GM18520 (cell line): ENCODE data around the gene CASP7.
"Not testable (repeated sequence)": the region's sequence is repeated elsewhere in the genome, so short reads cannot be mapped to it uniquely, and the experiment has no call there.

Source experiments
- ATAC-seq: cut with Tn5 transposase; IDR thresholded peaks from one replicate; pipeline ENCODE4 v1.9.1; 2021; ENCODE audit not compliant: unreplicated experiment

The CASP7 gene

DNA sequence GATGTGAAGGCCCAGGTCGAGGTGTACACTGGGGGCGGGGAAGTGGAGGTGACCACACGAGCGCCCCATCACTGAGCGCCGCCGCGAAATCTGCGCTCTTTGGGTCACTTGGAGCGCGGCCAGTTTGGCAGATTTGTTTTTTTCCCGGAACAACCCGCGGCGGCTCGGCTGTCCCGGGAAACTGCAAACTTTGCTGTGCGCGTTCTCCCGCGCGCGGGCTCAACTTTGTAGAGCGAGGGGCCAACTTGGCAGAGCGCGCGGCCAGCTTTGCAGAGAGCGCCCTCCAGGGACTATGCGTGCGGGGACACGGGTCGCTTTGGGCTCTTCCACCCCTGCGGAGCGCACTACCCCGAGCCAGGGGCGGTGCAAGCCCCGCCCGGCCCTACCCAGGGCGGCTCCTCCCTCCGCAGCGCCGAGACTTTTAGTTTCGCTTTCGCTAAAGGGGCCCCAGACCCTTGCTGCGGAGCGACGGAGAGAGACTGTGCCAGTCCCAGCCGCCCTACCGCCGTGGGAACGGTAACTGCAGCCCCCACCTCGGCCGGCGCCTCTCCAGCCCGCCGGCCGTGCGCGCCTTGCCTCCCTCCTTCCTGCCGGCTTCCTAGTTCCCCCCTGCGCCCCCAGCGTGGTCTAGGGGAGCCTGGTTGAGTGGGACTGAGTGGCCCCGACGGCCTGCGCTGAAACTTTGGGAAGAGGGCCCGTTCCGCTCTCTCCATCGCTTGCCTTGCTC lies at the start of gene CASP7:
Gene CASP7, plus strand, starts transcription at position 450 of the 727 bp plus-strand sequence. CDS start 17,582 bp downstream, outside the sequence.
- peak; percentile 46 for ATAC-seq

DNA sequence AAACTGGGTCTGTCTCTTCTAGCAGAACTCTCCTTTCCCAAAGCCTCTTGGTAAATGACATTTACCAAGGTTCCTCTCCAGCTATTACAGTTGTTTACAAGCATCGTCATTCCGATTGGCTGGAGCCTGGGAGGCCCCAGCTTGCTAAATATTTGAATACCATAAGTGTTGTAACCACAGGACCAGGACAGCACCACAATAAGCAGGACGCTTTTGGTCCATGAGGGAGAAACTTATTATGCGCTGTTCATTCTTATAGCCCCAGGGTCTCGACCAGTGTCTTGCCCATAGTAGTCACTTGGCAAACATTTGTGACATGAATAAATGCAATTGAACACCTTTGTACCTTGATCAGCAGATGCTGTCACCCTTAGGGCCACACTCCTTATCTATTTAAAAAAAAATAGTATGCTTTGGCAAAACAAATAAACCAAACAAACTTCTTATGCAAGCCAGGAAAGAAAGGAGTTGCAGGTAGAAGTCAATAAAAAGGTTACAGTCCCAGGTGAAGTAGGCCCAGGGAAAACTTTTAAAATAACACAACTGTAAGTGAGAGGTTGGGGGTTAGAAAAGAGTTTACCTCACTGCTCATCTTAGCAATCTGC lies 48.7 kb upstream of the CASP7 start:
- no peak for ATAC-seq

DNA sequence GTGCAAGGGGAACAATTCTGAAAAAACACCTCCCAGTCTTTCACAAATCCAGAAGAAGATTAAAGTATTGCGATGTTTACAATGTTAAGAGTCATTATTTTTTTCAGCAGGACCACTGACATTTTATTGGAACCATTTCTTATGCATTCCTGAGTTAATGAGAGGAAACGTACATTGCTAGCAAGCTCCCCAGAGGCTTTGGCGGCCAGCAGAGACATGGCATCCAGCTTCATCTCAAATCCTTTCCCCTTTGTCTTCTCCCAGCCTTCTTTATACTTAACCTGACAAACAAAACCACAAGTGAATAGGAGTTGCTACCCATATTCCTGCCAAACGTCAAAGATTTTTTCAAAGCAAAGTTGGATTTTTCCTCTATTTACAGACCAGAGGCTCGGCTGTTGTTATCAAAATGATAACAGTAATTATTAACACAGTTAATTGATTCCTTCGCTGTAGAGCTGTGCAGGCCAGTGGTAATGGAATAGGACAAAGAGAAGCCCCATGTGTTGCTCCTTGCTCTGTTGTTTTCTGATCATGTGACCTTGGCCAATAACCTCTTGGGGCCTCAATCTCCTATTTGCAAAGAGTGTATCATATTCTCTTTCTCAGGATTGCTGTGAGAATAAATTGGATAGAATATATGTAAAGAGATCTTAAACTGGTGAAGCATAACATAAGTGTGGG lies 47.9 kb upstream of the CASP7 start:
- ATAC-seq, result no peak

DNA sequence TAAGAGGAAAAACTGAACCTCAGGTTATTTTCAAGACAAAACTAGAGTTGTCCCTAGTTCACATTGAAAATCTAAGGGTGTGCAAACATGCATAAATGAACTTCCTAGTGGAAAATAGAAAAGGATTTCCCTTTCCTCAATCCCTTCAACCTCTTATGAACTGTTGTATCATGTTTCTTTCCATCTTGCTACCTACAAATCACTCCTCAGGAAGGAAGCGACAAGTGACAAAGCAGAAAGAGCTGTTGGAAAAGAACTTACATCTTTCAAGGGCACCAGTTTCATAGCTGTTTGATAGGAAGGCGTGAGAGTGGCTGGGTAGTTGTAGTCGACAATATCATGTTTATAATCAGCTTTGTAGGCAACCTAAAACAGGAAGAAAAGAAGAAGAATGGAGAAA lies 39.7 kb upstream of the CASP7 start:
- ATAC-seq, result no peak

DNA sequence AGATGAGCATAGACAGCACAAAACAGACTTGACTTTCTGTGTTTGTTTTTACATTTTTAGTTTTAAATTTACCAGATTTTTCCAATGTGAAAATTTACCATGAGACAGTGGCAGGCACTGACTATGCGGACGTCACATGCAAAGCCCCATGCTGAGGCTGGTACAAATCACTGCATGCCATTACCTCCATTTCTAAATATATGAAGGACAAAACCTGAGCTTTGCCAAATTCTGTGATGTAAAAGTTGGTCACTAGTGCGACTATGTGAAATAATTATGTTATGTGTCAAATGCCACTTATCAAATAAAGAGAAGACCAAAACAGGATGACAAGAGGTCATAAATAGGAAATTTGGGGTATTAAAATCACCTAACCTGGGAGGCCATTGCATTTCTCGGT lies 38.0 kb upstream of the CASP7 start:
- ATAC-seq, result no peak

DNA sequence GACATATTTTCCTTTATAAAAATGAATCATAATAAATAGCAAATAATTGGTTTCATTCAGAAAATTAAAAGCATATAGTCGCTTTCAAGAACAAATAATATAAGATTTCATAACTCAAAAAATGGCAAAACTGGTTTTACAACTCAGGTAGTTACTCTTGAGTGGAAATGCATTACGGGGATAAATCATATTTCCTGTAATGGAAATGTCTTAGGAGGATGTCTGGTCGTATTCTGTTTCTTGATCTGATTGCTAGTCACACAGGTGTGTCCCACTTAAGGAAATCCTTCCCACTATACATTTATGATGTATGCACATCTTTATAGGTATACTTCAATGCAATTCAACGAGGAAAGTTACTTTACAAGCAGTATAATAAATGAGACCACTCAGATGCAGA lies 36.5 kb upstream of the CASP7 start:
- ATAC-seq, result no peak

DNA sequence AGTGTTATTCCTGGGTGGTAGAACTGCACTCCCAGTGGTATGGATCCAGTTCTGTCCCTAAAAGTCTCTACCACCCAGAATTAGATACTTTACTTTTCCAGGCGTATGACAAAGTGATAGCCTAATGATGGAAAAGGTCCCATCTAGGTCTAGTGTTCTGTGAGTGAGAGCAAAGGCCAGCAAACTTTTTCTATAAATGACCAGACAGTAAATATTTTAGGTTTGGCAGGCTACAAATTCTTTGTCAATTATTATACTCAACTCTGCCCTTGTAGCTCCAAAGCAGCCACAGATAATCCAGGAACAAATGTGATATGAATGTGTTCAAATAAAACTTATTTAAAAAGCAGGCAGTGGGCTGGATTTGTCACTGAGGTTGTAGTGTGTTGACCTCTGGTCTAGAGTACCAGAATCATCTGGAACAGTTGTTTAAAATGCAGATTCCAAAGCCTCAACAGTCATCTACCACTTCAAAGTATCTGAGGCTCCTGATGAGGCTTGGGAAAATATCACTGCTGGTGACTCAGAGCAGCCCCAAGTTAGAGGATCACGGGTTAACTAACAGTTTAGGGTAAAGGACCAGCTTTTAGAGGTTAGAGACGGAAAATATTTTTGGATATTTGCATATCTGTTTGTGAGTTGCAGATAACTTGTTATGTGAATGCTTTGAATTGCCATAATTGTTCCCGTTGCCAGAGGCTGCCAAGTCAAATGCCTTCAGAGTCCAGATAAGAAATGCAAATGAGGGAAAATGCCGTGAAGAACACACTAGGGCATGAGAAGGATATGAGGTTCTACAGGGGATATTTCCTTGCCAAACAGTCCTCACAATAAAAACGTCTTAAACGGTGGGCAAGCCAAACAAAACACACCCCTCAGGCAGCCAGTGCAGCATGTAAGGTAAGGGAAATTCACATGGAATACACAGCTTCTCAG lies 35.3 kb upstream of the CASP7 start:
- no peak for ATAC-seq

DNA sequence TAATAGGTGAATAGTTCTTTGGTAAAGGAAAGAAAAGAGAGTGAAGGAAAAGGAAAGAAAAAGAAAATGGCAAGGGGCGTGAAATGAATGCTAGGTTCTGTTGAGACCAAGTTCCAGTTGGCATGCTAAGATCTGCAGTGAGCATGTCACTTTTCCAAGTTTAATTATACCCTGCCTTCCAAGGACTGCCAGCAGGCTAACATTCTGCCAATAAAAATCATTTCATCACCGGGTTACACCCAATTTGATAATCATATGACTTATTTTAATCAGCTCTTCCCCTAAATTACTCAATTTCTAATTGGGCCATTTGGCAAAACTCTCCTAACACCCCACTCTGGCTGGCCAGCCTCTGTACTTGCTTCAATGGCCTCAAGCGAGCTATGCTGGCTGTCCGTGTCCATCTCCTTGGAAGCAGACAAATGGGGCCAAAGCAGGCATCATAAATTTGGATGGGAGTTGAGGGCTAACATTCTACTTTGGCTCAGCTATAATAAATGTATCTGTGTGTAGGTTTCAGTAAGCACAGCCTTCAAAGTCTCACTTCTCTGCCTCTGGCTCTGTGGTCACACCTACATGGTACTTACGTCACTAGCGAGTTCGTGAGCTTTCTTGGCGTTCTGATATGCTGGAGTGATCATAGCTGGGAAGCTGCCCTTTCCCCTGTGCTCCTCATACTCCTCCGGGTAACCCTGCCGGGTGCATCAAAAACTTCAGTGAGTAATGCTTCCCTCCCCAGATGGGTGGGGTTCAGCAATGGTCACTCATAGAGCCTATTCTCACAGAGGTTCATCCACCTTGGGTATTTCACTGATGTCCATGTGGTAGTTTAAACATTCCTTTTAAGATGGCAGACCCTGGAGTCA lies 33.1 kb upstream of the CASP7 start:
- ATAC-seq, result no peak

DNA sequence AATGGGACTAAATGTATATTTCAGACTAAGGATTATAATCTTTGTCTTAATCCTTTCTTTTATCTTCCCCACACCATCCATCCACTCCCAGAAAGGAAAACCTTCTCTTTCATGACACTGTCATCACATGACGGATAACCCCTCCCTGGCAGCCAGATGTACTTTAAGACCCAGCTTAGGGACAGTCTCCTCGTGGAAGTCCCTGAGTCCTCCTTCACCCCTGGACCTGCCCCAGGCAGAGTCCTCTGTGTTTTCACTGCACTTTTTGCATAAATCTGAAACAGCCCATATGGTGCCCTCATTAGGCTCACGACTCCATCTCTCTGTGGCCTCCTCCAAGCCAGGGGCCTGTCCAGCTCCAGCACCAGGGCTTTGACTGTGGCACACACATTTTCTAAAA lies 31.9 kb upstream of the CASP7 start:
- no peak for ATAC-seq

DNA sequence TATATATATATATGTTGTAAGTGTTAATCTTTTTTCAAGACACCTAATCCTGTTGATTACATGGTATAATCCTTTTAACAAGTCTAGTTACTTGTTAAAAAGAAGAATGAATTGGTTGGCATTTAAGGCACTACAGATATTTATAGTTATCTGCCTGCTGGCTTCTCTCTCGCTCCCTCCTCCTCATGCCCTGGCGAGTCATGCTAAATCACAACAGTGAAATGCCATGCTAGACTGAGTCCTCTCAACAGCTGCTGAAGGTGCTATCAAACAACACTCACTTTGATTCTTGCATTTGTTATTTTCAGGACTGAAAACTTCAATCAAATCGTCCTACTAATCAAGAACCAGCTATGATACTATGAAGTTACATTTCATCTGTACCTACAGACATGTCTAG lies 31.2 kb upstream of the CASP7 start:
- no peak for ATAC-seq

DNA sequence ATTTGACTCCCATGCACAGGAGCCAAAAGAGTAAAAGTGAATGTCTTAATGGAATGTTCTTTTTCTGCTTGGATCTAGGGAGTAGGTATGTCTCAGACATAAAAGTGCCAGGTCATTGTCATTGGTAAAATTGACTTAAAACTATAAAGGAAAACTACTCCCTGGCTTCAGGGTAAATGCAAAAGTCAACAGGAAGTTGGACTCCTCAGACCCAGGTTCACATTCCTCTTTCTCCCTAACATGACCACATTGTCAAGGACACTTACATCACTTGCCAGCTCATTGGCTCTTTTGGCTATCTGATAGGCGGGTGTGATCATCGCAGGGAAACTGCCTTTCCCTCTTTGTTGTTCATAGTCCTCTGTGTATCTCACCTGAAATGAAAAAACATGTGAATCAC lies 29.5 kb upstream of the CASP7 start:
- no peak for ATAC-seq

DNA sequence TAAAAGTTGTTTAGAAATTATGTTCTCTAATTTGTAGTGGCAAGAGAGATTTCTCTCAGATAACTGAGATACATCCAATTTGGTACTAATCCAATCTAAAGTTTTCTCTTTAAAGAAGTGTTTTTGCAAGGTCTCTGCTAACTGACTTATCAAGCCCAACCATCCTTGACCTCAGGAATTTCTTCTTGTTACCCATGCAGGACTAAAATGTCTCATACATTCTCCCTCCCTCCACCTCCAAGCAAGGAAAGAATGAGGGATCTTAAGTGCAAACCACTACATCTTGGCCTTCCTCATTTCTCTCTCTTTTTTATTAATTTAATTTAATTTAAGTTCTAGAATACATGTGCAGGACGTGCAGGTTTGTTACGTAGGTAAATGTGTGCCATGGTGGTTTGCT lies 28.7 kb upstream of the CASP7 start:
- ATAC-seq, result no peak

DNA sequence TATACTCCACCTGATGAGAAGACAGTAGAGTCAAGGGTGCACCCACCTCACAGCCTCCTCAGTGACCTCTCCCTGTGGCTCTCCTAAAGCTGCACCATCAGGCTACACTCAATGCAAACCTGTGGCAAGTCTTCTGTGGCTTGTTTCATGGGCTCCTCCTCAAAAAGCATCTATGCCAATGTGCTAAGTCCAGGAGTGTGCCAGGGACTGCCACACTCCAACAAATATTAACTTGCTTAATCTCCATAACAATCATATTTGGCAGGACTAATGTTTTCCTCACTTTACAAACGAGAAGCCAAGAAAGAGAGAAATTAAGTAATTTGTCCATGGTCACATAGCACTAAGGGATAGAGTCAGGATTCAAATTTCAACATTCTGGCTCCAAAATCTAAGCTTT lies 27.8 kb upstream of the CASP7 start:
- no peak for ATAC-seq

DNA sequence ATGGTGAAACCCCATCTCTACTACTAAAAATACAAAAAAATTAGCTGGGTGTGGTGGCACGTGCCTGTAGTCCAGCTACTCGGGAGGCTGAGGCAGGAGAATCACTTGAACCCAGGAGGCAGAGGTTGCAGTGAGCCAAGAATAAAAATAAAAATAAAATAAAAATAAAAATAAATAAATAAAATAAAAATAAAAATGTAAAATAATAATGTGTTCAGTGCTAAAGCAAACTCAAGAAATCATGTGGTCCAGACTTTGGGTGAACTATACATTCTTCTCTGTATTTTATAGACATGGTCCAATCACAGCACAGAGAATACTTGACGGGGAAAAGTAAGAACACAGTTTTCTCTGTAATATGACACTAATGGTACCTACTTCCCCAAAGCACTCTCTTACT lies 27.3 kb upstream of the CASP7 start:
- not testable (repeated sequence) for ATAC-seq

DNA sequence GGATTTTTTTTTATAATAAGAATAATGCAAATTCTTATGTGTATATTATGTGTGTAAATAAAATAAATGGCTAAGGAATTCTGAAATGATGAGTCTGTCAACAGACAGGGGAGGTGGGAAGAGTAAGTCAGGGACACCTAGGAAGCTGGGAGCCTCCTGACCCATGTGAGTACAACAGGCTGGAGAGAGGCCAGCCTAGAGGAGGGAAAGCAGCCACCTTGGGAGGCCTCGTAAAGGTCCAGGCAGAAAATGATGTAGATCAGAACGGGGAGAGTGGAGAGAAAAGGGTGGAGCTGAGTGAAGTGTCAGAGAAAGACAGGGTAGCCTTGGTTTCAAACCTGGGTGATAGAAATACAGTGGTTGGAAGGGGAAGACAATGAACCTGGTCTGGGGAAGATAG lies 22.8 kb upstream of the CASP7 start:
- no peak for ATAC-seq

DNA sequence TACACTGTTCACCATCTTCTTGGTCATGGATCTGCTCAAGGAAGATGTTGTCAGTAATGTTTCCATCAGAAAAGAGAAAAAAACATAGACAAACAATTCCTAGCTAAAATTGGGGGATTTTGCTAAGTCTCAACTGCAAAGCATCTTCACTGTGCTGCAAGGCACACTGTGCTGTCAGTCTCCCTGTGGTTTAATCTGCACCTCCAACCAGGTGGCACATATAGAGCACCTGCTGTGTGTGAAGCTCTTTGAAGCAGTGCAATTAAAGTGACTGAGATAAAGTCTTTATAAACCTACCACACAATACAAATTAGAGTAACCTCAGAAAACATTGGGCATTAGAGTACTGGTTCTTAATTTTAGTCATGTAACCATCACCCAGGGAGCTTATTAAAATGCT lies 22.2 kb upstream of the CASP7 start:
- ATAC-seq, result no peak

DNA sequence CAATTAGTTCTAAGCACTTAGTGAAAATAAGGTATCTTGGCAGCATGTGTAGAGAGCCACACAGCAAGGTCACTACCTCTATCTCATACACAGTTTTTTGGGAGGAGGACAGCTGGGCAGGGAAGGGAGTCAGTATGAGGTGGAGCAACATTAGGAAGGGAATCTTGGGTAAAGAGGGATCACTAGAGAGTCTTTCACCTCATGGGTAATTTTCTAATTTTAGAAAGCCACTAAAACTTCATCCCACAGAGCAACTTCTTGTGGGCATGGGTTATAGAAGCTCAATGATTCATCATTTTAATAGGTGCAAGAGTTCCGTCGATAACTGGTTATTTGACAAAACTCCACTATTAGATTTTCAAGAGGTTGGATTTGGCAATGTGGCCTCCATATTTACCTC lies 18.4 kb upstream of the CASP7 start:
- ATAC-seq, result no peak

DNA sequence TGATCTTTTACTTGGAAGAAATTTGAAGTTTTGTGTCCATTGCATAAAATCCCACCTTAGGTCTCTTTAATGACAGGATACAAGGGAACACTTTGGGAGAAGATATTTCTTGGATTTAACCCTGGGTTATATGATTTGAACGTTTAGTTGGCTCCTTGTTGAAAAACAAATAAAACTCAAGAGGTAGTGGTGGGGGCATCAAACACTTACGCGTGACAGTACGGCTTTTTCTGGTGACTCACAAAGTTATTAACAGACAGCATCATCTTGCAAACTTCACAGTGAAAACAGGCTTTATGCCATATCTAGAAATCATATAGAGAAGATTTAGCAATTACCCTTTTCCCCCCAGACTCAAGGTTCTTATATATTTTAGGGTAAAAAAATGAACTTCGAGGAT lies 16.6 kb upstream of the CASP7 start:
- ATAC-seq, result no peak

DNA sequence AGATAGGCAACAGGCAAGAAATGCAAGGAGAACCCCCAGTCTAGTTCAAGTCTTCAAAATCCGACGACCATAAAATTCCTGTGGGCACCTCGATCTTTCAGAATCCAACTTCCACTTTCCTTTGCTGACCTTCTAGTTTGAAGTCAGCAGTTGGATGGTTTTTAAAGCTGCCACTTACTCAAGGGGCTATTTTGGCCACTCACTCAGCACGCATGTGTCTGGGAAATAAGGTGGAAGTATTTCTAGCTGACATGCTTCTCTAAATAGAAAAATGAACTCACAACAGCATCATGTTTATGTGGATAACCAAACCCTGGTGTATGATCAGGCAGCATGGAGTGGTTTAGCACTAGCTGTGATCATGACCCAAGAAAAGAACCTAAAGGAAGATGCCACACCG lies 15.8 kb upstream of the CASP7 start, which contains the start of gene NRAP:
Gene NRAP, minus strand, starts transcription at position 134 of the 400 bp plus-strand sequence. CDS start 159 bp downstream, outside the sequence.
- ATAC-seq, result no peak

DNA sequence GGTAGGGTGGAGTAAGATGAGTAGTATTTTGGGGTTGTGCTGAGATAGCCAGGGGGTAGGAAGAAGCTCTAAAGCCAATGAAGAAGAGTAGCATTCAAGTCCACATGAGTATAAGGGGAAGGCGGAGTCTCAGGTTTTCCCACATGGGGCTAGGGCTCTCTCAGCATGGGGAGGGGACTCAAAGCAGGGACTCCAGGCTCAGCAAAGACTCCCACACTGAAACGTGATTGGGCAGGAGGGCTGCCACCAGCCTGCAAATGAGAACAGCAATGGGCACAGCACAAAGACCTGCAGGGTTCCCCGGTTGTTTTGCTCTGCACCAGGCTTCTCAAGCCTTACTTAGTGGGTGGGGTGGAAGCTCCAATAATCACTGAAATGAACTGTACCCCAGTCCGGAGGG lies 14.4 kb upstream of the CASP7 start:
- no peak for ATAC-seq
